Stimulated activated CD4-positive, alpha-beta T cell treated with anti-CD3 and anti-CD28 coated beads, Interleukin-1b, Interleukin-23, amount 100 ng/mL, for 24 hours (primary cell): Measurements from ENCODE around the gene SPEG.

Experiments
- DNase-seq, 4 experiments: peaks; one replicate each; pipeline ENCODE4 v3.0.0-alpha.2; 2020; ENCODE audit warnings: low read depth in 4 of 4, low spot score in 1 of 4

SPEG gene

DNA sequence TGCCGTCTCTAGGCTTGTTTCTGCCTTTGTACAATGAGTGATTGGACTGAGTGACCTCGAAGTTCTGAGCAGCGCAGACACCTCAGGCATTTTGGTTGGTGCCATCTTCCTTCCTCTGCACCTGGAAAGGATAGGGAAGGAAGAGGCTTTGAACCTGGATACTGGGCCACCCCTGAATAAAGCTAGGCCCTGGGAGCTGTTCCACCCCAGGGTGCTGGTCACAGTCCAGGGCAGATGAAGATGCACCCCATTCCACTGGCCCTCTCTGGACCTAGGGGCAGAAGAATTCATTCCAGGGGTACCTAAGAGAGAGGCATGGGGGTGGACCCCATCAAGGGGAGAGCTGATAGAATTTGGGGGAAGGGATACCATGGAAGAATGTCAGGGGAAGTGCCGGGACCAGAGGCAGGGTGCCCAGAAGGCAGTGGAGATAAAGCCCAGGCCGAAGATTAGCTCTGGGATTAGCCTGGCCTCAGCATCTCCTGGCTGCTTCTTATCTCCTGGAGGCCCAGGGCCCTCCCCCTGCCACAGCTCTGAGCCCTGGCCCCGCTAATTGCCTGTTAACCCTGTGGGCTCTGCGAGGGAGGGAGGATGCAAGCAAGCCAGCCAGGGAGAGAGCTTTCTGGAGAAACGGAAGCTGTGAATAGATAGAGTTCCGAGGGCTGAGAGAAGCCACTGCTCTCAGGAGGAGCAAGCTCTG, 91.0 kb downstream of the SPEG start:
- no peak for DNase-seq

DNA sequence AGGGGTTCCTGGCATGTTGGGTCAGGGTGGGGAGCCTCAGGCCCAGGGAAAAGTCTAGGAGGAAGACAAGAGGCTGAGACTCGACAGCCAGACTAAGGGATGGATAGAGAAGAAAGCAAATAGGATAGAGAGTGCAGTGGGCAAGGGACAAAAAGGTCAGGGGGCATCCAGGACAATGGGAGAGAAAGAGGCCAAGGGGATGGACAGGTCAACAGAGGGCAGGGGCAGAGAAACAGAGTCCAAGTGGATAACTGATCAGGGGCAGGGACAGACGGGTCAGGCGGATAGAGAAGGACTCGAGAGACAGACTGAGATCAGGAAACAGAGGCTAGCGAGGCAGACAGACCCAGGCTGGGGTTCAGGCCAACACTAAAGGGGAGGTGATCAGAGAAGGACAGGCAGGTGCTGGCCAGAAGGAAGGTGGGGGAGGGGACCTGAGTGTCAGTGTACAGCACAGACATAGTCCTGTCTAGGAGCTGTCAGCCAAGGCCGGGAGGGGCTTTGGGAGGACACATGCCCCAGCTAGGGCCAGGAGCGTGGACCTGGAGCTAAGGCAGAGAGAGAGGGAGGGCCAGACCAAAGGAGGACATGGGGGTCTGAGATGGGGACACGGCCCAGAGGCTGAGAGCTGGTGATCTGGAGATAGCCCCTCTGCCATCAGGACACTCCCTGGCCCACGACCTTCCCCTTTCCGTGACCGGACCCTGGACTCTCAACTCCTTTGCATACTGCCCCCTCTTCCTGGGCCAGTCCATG, 91.9 kb downstream of the SPEG start:
- DNase-seq: no peak

DNA sequence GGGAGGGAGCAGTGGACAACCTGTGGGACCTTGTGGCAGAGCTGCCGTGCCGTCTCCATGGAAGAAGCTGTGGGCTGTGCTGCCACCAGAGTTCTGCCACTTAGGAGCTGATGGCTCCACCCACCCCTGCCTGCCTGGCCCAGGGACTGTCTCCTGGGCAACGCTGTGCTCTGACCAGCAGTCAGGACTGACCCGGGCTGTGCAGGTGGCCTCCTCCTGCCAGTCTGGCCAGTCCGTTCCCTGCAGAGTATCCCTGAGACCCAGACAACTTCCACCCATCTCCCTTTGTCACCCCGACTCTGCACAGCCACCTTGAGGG, 92.4 kb downstream of the SPEG start:
- no peak for DNase-seq

DNA sequence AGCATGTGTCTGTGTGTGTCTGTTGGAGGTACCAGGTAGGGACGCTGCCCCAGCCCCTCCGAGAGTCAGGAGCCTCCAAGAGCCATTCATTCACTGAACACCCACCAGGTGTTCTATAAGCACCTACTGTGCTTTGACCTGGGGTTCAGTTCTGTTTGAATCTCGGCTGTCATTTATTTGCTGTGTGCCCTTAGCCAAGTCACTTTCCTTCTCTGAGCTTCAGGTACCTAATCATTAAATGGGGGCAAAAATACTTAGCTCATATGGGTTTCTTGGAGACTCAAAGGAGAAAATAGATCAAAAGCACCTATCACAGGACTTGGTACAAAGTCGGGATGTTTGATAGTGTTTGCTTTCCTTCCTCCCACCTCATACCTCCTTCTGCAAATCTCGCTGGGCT, 92.8 kb downstream of the SPEG start:
- no peak for DNase-seq

DNA sequence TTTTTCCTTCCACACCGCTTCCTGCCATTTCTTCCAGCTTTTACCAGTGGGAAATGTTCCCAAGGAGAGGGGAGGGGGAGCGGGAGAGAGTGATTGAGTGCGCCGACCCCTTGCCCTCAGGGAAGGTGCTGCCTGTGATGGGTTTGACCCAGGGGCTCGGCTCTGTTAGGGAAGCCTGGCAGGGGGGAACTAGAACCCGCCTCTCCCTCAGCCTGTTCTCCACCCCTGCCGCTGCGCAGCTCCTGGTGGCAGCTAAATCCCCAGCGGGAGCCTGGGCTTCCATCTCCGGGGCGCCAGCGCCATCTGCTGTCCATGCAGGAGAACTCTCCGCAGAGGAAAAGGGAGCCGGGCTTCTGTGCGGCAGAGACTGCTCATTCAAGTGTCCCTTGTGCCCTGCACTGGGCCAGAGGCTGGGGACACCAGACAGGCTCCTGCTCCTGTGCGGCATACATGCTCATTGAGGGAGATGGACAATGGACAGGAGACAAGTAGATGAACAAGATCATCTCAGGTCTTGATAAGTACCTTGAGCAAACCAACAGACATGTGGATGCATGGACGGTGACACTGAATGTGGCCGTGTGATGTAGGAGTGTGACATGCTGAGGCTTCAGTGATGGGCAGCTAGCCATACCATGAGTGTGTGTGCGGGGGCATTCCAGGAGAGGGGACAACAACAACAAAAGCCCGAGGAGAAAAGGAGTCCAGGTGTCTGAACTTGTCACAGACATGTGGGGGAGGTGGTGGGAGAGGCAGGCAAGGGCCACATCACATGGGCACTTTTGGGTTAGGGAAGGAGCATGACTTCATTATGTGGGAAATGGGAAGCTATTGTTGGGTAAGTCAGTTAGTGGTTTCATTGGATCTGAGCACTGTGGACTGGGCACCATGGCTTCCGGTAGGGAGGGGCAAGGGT, 95.7 kb downstream of the SPEG start:
- DNase-seq: peak; percentile 73 to 84 (median 82)

DNA sequence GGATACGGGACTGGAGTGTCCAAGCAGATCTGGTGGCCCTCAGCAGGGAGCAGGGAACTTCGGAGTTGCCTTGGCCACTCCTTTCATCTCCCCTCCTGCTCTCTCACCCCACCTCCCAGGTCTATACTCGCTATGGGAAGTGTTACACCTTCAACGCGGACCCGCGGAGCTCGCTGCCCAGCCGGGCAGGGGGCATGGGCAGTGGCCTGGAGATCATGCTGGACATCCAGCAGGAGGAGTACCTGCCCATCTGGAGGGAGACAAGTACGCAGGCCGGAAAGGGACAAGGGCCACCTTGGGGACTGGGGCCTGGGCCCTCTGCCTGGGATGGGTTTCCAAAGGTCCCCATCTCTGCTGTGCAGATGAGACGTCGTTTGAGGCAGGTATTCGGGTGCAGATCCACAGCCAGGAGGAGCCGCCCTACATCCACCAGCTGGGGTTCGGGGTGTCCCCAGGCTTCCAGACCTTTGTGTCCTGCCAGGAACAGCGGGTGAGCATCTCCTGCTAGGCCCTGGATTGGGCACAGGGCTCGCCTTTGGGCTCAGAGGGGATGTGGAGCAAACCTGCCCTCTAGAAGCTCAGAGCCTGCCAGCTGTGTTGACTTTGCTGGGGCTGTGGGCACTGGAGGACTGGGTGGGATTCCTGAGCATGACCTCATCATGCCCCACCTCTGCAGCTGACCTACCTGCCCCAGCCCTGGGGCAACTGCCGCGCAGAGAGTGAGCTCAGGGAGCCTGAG, 97.2 kb downstream of the SPEG start:
- no peak for DNase-seq

DNA sequence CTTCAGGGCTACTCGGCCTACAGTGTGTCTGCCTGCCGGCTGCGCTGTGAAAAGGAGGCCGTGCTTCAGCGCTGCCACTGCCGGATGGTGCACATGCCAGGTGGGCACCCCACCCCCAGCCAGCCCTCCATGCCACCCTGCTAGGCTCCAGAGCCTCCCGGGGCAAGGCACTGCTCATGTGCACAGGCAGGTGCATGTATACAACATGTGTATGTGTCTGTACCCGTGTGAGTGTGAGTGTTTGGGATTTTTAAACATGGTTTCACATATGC, 97.7 kb downstream of the SPEG start:
- DNase-seq: no peak

DNA sequence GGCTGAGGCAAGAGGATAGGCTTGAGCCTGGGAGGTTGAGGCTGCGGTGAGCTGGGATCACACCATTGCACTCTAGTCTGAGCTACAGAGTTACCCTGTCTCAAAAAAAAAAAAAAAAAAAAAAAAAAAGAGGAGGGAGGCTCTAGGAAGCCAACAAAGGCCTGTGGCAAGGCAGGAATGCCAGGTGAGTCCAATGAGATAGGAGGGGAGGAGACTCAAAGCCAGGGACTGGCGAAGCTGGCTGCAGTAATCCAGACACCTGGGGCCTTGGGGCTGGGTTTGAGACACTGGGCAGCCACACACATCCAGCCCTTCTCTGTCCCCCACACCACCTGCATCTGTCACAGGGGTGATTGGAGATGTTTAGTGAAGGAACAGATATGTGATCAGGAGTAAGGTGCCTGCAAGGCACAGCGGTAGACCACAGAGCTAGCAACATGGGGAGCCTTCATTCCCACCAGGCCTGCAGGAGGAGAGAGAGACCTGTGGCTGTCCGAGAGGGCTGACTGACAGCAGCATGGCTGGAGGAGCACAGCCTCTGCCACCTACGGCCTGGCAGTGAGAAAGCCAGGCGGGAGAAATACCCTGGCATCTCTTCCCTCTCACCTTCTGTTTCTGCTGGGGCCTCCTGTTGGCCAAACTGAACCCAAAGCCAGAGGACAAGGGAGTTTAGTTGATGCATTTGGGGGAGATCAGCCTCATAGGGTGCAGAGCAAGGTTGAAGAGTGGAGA, 99.5 kb downstream of the SPEG start:
- no peak for DNase-seq

DNA sequence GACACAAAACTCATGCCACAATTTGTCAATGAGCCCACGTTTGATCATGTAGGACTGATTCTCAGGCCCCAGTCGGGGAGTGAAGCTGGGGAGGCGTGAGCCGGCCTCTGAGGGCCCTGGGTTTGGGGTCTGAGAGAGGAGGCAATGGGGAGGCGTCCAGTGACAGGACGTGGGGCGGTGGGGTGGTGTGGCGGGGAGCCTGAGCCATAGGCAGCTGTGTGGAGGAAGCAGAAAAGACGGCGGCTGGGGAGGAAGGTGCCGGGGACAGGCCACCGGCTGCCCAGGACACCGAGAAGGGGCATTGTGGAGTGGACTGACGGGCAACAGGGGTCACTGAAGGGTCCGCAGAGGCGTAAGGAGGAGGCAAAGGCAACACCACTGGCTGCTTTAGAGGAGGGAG, 101.8 kb downstream of the SPEG start:
- DNase-seq: no peak

DNA sequence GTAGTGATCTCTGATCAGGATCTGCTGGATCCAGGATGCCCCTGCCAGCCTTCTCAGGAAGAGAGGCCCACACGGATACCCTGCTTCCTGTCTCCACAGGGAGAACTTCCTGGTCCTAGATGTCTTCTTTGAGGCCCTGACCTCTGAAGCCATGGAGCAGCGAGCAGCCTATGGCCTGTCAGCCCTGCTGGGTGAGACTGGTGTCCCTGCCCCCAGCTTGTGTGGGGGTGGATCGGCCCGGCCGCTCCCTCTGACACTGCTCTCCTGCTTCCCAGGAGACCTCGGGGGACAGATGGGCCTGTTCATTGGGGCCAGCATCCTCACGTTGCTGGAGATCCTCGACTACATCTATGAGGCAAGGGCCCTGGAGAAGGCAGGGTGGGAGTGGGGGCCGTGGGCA, 102.3 kb downstream of the SPEG start:
- no peak for DNase-seq

DNA sequence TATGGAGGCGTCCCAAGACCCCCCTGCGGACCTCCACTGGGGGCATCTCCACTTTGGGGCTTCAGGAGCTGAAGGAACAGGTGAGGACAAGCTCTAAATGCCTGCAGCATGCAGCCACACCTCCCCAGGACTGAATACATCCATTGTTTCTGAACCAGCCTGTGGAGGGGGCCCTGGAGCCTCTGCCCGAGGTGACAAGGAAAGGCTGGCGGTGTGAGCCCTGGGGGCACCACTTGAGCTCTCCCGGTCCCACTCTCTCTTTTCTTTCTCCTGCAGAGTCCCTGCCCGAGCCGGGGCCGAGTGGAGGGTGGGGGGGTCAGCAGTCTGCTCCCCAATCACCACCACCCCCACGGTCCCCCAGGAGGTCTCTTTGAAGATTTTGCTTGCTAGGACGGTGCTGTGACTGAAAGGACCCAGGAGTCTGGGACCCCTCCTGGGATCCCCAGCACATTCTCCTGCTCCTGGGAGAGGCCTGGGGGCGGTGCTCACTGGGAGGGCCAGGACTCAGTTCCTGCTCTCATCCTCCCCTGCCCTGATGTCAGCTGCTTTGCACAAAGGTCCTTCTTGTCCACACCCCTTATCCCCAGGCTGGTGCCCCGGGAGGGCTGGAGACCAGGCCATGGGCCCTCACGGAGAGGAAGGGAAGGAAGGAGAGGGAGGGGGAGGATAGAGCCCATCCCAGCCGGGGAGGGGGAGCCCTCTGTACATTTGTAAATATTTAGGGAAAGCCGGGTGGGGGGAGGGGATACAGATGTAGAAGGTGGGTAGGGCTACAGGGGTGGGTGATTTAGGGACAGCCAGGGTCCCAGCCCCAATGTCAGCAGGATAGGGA, 103.2 kb downstream of the SPEG start:
- DNase-seq: no peak

DNA sequence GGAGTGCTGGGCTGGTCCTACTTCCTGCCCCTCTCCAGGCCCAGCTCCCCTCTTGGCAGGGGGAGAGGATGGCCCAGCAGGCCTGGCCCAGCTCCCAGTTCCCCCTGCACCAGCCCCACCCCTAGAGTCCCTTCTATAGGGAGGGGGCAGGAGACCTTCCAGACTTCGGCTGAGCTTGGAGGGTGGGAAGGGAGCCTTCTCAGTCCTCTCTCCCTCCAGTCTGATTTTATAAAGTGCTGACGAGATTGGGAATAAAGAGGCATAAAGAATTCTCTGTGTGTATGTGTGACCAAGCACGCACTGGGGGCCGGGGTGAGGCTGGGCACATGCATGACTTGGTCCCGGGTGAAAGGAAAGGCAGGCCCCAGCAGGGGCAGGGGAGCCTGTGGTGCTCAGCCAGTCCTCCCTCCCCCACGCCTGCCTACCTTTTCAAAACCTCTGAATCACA, 103.9 kb downstream of the SPEG start:
- no peak for DNase-seq

DNA sequence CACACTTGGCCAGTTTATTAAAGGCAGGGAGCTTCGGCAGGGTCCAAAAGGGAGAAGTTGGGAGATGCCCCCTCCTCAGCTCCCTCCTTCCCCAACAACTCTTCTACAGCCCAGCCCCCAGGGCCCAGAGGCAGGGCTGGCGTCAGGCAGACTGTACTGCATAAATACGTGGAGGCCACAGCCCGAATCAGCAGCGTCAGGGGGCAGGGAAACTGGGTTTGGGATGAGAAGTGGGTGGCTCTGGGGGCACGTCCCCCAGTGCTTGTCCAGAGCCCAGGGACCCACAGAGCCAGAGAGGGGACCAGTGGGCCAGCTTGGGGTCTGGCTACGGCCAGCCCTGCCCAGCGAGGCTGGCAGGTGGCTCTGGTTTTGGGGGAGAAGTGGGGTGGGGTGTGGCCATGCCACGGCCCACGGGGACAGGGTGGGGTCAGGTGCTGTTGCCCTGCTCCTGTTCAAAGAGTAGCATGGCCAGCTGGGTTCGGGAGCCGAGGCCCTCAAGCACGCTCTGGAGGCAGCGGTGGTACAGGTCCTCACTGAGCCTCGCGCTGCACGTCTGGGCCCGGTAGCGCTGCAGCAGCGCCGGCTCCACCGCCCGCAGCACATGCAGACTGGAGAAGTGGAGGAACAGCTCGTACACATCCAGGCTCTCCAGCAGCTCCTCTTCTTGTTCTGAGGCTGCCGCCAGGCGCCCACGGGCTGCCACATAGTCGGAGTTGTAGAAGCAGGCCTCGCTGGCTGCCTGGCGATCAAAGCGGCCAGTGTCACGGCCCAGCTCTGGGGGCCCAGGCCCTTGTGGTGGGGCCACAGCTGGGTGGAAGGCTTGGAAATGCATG, 104.5 kb downstream of the SPEG start:
- no peak for DNase-seq

DNA sequence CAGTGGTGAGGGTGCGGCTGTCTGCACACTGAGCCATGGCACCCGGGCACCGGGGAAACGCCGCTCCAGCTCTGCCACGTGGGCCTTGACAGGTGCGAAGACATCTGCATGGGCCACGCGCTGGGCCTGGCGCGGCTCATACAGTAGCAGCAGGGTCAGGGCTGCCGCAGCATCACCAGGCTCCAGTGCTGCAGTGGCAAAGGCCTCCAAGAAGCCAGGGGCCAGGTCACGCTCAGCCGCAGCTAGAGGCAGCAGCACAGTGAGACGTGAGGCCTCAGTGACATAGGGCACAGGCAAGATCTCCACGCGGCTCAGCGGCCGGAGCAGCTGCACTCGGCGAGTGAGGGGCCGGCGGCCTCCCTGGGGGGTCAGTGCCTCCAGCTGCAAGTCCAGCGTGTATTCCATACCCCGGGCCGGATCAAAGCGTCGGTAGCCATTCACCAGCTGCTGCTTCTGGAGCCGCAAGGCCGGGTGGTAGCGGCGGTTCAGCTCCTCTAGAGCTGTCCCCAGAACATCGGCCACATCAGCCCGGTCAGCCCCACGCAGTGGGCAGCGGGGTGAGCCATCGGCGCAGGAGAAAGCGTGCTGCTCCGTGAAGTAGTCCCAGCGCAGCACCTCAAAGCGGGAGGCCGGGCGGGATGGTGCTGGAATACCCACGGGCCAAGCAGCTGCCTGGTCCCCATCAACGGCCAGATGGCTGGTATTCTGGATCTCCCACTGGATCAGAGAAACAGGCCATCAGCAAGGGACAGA, 105.5 kb downstream of the SPEG start:
- DNase-seq: no peak

DNA sequence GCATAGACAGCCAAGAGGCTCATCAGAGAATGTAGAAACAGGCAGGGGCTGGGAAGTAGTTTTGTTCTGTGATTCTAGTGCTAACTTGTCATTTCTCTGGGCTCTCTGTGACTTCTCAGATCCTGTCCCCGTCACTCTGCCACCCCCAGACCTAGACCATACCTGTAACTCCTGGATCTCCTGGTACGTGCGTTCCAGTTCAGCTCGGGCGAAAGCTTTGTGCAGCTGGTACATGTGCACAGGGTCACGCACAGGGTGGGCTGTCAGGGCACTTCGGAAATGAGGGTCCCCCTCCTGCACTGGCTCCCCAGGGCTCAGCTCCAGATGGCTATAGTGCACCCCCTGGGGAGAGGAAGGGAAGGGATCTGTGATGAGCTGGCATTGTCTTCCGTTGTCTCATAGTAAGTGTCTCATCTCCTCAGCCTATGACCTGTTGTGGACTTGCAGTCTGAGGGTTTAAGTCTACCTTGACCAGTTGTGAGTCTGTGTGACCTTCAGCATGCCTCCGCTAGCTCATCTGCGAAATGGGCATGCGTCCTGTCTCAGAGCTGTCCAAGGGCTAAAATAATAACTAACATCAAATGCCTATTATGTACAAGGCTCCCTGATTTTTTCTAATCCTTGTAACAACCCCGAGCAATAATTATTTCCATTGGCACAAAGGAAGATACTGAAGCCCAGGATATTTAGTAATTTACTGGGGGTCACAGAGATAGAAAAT, 106.3 kb downstream of the SPEG start:
- DNase-seq: no peak

DNA sequence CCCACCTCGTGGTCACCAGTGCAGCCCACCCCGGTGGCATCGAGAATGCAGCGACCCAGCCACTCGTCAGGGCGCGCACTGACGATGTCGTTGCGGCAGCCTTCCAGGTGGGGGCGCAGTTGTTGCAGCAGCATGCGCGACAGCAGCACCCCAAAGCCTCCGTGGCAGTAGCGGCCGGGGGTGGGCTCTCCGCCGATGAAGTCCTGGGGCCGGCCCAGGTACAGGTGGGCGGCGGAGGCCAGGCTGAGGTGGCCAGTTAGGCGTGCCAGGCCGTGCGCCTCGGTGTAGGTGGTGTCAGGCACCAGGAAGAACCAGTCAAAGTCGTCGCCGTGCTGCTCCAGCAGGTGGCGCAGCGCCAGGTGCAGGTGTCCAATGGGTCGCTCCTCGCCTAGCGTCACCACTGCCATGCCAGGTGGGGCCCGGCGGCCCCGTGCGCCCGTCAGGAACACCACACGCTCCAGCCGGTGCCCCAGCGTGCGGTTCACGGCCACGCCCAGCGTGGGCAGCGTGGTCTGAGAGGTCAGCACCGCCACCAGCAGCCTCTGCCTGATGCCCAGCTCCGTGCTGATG, 107.1 kb downstream of the SPEG start:
- DNase-seq: peak; percentile 67 to 86 (median 74)

DNA sequence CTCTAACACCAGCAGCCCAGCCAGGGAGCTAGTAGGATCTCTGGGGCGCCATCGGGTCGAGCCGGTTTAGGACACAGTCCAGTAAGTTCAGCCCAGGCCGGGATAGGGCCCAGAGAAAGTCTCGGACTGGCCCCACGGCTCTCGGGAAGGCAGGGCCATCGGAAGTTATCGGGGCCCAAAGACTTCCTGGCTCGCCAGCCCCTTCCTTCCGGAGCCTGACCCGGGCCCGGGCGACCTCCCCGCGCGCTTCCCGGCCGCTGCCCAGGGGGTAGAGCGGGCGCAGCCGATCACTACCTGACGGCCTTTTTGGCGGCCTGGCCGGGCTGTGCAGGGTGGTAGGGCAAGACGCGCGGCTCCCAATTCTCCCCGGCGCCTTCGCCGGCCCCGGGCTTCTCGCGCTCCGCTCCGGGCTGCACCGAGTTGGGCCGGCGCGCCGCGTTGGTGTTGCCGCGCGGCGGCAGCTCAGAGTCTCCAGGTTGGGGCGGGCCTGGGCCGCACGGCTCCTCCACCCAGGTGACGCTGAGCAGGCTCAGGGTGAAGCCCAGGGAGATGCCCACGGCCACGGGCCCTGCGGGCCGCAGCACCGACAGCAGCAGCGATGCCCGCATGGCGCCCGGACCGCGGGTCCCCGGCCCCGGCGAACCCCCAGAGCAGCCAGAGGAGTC, 108.4 kb downstream of the SPEG start:
- DNase-seq: peak in 1 of 4 experiments; percentile 21
